Common myeloid progenitor, CD34-positive (primary cell): ENCODE data around the gene LAMTOR5.

ENCODE experiments used
- CTCF ChIA-PET: fragments of 350-600 bp; sonication (Branson Sonifier 250); formaldehyde crosslinking; loops from one replicate; lab custom pipeline; 2021; ENCODE audit warnings: antibody characterized with exemption; lab: Charles Lee
- POLR2A ChIA-PET: fragments of 350-600 bp; sonication (Branson Sonifier 250); formaldehyde crosslinking; loops from one replicate; lab custom pipeline; 2021; ENCODE audit warnings: antibody characterized with exemption; lab: Charles Lee
- DNase-seq, 3 donors: peaks; one replicate each; pipeline versions ENCODE4 v3.0.0 to v3.0.0-alpha.2; 2013
- H3K27ac ChIP-seq, 2 experiments: 1 replicate in 1 of 2; 2 replicates in 1 of 2; pipeline ENCODE4 v1.7.0; 2013; ENCODE audit warnings: inconsistent platforms in 2 of 2, low read length in 2 of 2, mild to moderate bottlenecking in 2 of 2, low read depth in 1 of 2, moderate library complexity in 1 of 2; ENCODE audit not compliant: severe bottlenecking in 2 of 2, insufficient read depth in 1 of 2, poor library complexity in 1 of 2
- H3K27me3 ChIP-seq, 5 experiments: replicated peaks in 2 of 5; 1 replicate in 3 of 5; 2 replicates in 2 of 5; pipeline versions ENCODE4 v1.6.1 to v1.7.0; 2013; ENCODE audit warnings: low read length in 4 of 5, mild to moderate bottlenecking in 2 of 5, moderate library complexity in 2 of 5, inconsistent platforms in 1 of 5; ENCODE audit not compliant: insufficient read depth in 5 of 5, control insufficient read depth in 4 of 5
- H3K36me3 ChIP-seq, 4 experiments: 1 replicate in 2 of 4; 2 replicates in 2 of 4; pipeline versions ENCODE4 v1.6.1 to v1.7.0; 2013; ENCODE audit warnings: low read length in 3 of 4, control low read depth in 1 of 4, mild to moderate bottlenecking in 1 of 4; ENCODE audit not compliant: control insufficient read depth in 4 of 4, insufficient read depth in 4 of 4
- H3K4me1 ChIP-seq, 4 experiments: 1 replicate in 3 of 4; 2 replicates in 1 of 4; pipeline versions ENCODE4 v1.6.1 to v1.7.1; 2013; ENCODE audit warnings: low read length in 3 of 4, mild to moderate bottlenecking in 3 of 4, control low read depth in 1 of 4, inconsistent platforms in 1 of 4, moderate library complexity in 1 of 4; ENCODE audit not compliant: control insufficient read depth in 4 of 4, insufficient read depth in 4 of 4; ENCODE audit errors: control extremely low read depth in 1 of 4
- H3K4me3 ChIP-seq, 7 experiments: 1 replicate in 4 of 7; 2 replicates in 3 of 7; pipeline versions ENCODE4 v1.5.1 to v1.7.0; 2013; ENCODE audit warnings: mild to moderate bottlenecking in 7 of 7, low read length in 6 of 7, moderate library complexity in 6 of 7, inconsistent platforms in 2 of 7, low read depth in 2 of 7, control low read depth in 1 of 7; ENCODE audit not compliant: insufficient read depth in 4 of 7, control insufficient read depth in 1 of 7; ENCODE audit errors: extremely low read depth in 1 of 7
- H3K9me3 ChIP-seq, 5 experiments: 1 replicate in 4 of 5; 2 replicates in 1 of 5; pipeline versions ENCODE4 v1.6.1 to v1.7.1; 2013; ENCODE audit warnings: low read length in 4 of 5, mild to moderate bottlenecking in 2 of 5, inconsistent platforms in 1 of 5, low read depth in 1 of 5, moderate library complexity in 1 of 5; ENCODE audit not compliant: control insufficient read depth in 4 of 5, insufficient read depth in 2 of 5; ENCODE audit errors: control extremely low read depth in 1 of 5
- WGBS: methylation state at CpG from one replicate; pipeline ENCODE4 v1.1.5; 2013; ENCODE audit not compliant: insufficient coverage; 5-methylcytosine and 5-hydroxymethylcytosine counted together

LAMTOR5 gene

DNA sequence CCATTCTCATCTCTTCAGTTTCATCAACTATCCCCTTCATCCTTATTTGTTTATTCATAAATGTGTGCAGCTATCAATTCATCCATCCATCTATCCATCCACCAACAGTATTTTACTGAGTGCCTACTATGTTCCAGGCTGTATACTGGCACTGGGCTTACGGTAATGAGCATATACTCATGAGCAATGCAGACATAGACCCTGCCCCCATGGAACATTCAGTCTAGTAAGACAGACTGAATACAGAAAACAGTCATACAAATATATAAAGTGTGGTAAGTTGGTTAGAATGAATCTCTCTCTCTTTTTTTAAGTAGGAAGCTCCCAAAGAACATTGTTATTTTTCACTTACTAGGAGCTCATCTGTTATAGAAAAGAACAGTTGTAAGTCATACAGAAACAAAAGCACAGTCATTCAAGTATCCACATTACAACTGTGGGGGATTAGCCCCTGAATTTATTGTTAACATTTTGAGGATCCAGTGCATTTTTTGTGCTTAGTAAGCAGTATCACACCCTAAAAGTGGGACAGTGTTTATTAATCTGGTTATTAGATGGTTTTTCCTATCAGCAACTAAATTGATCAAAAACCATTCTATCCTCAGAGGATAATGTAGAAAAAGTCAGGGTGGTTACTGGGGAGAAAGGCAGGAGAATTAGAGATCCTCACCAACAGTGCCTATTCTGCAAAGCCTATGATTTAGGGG, 20.3 kb downstream of the LAMTOR5 start:
- H3K27ac ChIP-seq = no peak overlapping the region
- H3K36me3 ChIP-seq = peaks cover 0 to 3% (median 1%) of the 10 kb centered on the region in 4 experiments
- H3K27me3 ChIP-seq = no peaks in the 10 kb centered on the region
- DNase-seq = no peak
- H3K4me3 ChIP-seq = no peak overlapping the region
- no CpG with 5 or more reads among the region's 1 CpG for WGBS
- H3K9me3 ChIP-seq = no peaks in the 10 kb centered on the region
- POLR2A ChIA-PET = interaction anchor here (0.6 kb wide), 1 partner anchor 183 kb away, joined by 3 read pairs; no protein-coding TSS in a partner anchor
- CTCF ChIA-PET = interaction anchor here (1.3 to 2.5 kb wide), 3 partner anchors 17 to 73 kb away, joined by 4 to 8 read pairs (median 4); no protein-coding TSS in a partner anchor
- peaks cover 14 to 19% (median 15%) of the 10 kb centered on the region in 4 experiments for H3K4me1 ChIP-seq

DNA sequence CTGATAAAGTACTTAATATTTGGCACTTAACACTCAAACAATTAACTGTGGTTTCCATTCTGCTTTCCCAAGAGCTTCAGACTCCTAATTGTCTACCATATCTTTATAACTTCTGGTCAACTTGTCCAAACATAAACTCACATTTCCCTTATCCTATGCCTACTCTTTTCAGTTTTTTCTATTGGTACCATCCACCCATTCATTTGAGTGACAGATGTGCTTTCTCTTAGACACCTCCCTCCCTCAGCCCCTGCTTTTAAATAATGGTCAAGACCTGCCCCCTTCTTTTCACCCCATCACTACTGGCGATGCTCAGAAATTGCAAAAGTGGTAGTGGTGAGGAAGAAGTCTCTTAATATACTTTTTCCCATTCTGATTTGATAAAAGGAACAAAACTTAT, 22.1 kb downstream of the LAMTOR5 start:
- Histone ChIP-seq H3K27me3 (no peaks in the 10 kb centered on the region), H3K4me1 (peaks cover 14 to 19% (median 15%) of the 10 kb centered on the region in 4 experiments), H3K9me3 (no peaks in the 10 kb centered on the region), H3K4me3 (no peak overlapping the region), H3K36me3 (peaks cover 0 to 8% (median 1%) of the 10 kb centered on the region in 4 experiments), H3K27ac (no peak overlapping the region)
- no CpG with 5 or more reads among the region's 1 CpG for WGBS
- ChIA-PET POLR2A (no interaction called here), CTCF (interaction anchor here (1.0 to 3.3 kb wide), 4 partner anchors 25 to 82 kb away, joined by 3 to 11 read pairs (median 4); no protein-coding TSS in a partner anchor)
- no peak for DNase-seq

DNA sequence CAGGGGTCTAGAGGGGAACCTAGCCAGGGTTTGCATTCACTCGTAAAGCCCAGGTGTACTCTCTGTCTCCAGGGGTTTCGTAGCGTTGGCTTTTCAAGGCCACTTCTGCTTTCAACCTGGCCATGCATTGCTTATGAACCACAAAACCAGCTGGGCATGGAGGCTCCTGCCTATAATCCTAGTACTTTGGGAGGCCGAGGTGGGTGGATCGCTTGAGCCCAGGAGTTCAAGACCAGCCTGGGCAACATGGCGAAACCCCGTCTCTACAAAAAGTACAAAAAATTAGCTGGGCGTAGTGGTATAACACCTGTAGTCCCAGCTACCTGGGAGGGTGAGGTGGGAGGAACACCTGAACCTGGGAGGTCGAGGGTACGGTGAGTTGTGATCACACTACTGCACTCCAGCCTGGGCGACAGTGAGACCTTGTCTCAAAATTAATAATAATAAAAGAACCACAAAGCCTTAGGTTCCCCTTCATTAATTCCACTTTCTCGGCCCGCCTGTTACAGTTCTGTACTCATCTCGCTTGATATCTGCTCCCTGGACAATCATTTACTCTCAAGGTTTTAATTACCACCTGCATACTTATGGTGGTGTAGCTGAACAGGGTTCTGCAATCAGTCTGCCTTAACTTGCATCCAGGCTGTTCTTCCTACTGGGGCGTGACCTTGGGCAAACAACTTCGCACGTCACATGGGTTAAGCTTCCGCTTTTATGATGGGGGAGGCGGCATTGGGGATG, 22.7 kb downstream of the LAMTOR5 start:
- POLR2A ChIA-PET = no interaction called here
- 86% methylated on average over 15 of the region's 19 CpGs for WGBS
- no peaks in the 10 kb centered on the region for H3K27me3 ChIP-seq
- peaks cover 14 to 19% (median 15%) of the 10 kb centered on the region in 4 experiments for H3K4me1 ChIP-seq
- H3K36me3 ChIP-seq = peaks cover 0 to 8% (median 1%) of the 10 kb centered on the region in 4 experiments
- CTCF ChIA-PET = interaction anchor here (1.0 to 3.3 kb wide), 4 partner anchors 24 to 82 kb away, joined by 3 to 11 read pairs (median 4); no protein-coding TSS in a partner anchor
- no peak overlapping the region for H3K4me3 ChIP-seq
- peak; percentile 14 to 57 (median 39) for DNase-seq
- no peaks in the 10 kb centered on the region for H3K9me3 ChIP-seq
- peak overlapping the region in 1 of 2 experiments; percentile 47 for H3K27ac ChIP-seq

DNA sequence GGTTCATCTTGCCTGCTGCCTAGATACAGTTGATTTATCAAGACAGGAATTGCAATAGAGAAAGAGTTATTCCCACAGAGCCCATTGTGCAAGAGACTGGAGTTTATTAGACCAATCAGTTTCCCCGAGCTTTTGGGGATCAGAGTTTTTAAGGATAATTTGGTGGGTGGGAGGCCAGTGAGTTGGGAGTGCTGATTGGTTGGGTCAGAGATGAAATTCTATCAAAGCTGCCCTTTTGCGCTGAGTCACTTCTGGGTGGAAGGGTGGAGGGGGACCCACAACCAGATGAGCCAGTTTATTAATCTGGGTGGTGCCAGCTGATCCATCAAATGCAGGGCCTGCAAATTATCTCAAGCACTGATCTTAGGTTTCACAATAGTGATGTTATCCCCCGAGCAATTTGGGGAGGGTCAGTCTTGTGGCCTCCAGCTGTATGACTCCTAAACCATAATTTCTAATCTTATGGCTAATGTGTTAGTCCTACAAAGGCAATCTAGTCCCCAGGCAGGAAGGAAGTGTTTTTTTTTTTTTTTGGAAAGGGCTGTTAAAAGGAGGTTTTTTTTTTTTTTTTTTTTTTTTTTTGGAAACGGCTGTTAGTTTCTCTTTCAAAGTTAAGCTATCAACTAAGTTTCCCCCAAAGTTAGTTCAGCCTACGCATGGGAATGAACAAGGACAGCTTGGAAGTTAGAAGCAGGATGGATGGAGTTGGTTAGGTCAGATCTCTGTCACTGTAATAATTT, 24.1 kb downstream of the LAMTOR5 start:
- Histone ChIP-seq H3K4me1 (peaks cover 14 to 19% (median 15%) of the 10 kb centered on the region in 4 experiments), H3K36me3 (peaks cover 1 to 16% (median 8%) of the 10 kb centered on the region in 4 experiments), H3K4me3 (peak overlapping the region in 5 of 7 experiments; percentile 17 to 54 (median 34)), H3K27ac (peak overlapping the region in 1 of 2 experiments; percentile 47), H3K9me3 (no peaks in the 10 kb centered on the region), H3K27me3 (no peaks in the 10 kb centered on the region)
- WGBS = 63% methylated on average over 2 of the region's 5 CpGs
- CTCF ChIA-PET = interaction anchor here (0.8 to 3.3 kb wide), 3 partner anchors 16 to 29 kb away, joined by 3 to 11 read pairs (median 4); no protein-coding TSS in a partner anchor
- POLR2A ChIA-PET = no interaction called here
- DNase-seq = peak; percentile 20 to 64 (median 43)

DNA sequence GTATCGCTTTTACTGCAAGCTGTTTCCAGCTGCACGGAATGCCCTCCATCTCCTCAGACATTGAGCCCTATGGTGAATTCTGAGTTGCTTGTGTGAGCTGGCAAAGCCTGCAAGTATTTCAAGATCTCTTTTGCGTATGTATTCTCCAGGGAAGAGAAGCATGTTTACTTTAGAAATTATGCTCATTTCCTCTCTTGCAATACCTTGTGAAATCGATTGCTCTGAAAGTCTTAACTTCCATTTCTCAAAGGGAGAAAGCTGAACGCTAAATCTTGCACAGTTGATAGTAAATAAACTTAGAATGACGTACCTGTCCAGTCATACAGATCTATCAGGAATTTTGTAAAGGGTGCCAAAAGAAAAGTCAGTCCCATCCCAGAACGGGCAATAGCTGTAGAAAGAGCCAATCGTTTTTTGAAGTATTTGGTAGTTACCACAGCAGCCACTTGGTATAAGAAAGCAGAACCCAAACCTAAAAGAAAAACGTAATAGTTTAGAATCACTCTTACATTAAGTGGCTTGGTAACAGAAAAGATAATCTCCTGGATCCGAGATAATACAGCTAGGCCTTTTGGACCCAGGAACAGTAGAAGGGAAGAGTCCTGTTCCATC, 26.7 kb downstream of the LAMTOR5 start:
- ChIA-PET CTCF (interaction anchor here (1.3 kb wide), 1 partner anchor 42 kb away, joined by 3 read pairs; the partner anchor contains the start of gene RBM15), POLR2A (no interaction called here)
- DNase-seq = no peak
- no peaks in the 10 kb centered on the region for H3K9me3 ChIP-seq
- no peak overlapping the region for H3K27ac ChIP-seq
- H3K4me3 ChIP-seq = no peak overlapping the region
- no peaks in the 10 kb centered on the region for H3K27me3 ChIP-seq
- H3K4me1 ChIP-seq = peaks cover 14 to 19% (median 15%) of the 10 kb centered on the region in 4 experiments
- H3K36me3 ChIP-seq = peaks cover 11 to 28% (median 18%) of the 10 kb centered on the region in 4 experiments
- WGBS = 94% methylated on average over 8 of the region's 10 CpGs

DNA sequence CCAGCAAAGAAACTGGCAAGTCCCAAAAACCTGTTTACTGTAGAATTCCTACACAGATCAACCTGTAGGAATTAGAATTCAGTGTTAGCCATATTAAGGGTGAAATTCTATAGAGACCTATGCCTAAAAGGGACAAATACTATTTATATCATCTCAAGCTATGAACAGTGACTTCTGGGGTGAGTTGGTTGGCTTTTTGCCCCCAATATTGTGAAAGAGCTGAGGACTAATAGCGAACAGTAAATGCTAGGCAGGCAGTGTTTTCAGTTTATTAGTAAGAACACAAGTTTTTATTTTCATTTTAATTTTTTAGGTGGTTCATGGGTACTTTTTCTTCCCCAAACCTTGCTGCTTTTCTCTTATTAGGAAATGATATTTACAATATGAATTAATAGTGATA, 32.0 kb downstream of the LAMTOR5 start:
- Histone ChIP-seq H3K9me3 (no peaks in the 10 kb centered on the region), H3K4me3 (no peak overlapping the region), H3K36me3 (peaks cover 15 to 50% (median 32%) of the 10 kb centered on the region in 4 experiments), H3K27ac (no peak overlapping the region), H3K27me3 (no peaks in the 10 kb centered on the region), H3K4me1 (no peaks in the 10 kb centered on the region)
- ChIA-PET CTCF (no interaction called here), POLR2A (no interaction called here)
- no CpG with 5 or more reads among the region's 1 CpG for WGBS
- no peak for DNase-seq
